IMR-90 (cell line): ENCODE data around the gene SRRM1. TPM values are rescaled to one million over a fixed set of nuclear protein-coding genes. Genes with fewer than 3 reads are reported as not detected.

ENCODE experiments used
- ATAC-seq: fragments of 200-7000 bp; cut with Tn5 transposase; 2 replicates; pipeline ENCODE4 v1.9.1; 2020; ENCODE audit warnings: low read depth, mild to moderate bottlenecking, moderate library complexity
- BruUV-seq: library from RNA; stranded (reverse); fragments of 400-500 nt; replicated peaks from 2 replicates; lab custom pipeline; 2021; lab: Mats Ljungman, UMichigan
- CTCF ChIA-PET: fragments of 300-600 bp; formaldehyde crosslinking; extraction: SDS; loops from one replicate; lab custom pipeline; 2021; ENCODE audit warnings: antibody characterized with exemption; lab: Yijun Ruan, JAX
- POLR2A ChIA-PET: fragments of 300-600 bp; sonication (Branson Sonifier 250); formaldehyde crosslinking; loops from one replicate; lab custom pipeline; 2022; ENCODE audit warnings: antibody characterized with exemption; ENCODE audit not compliant: unreplicated experiment; lab: Charles Lee
- DNase-seq: peaks from one replicate; pipeline ENCODE4 v3.0.0; 2013
- H2AFZ ChIP-seq: replicated peaks from 2 replicates; pipeline ENCODE3; 2013; ENCODE audit warnings: low read length, mild to moderate bottlenecking; ENCODE audit not compliant: poor library complexity
- H2AK5ac ChIP-seq: 2 replicates; pipeline ENCODE4 v1.6.1; 2013; ENCODE audit warnings: low read depth, low read length, inconsistent platforms
- H2AK9ac ChIP-seq: replicated peaks from 2 replicates; pipeline ENCODE3; 2013; ENCODE audit warnings: mild to moderate bottlenecking, low read depth, low read length, moderate library complexity; ENCODE audit not compliant: poor library complexity
- H2BK120ac ChIP-seq: 2 replicates; pipeline ENCODE4 v1.6.1; 2013; ENCODE audit warnings: low read depth, low read length, inconsistent platforms
- H2BK15ac ChIP-seq: 3 replicates; pipeline ENCODE4 v1.6.1; 2013; ENCODE audit warnings: low read depth, low read length, inconsistent platforms
- H2BK20ac ChIP-seq: 2 replicates; pipeline ENCODE4 v1.6.1; 2013; ENCODE audit warnings: low read depth, mild to moderate bottlenecking, inconsistent platforms, low read length, moderate library complexity
- H2BK5ac ChIP-seq: 2 replicates; pipeline ENCODE4 v1.6.1; 2013; ENCODE audit warnings: mild to moderate bottlenecking, low read depth, low read length, inconsistent platforms; ENCODE audit not compliant: poor library complexity, severe bottlenecking
- H3K14ac ChIP-seq: replicated peaks from 2 replicates; pipeline ENCODE4 v1.6.1; 2013; ENCODE audit warnings: low read depth, low read length, inconsistent platforms
- H3K18ac ChIP-seq: 2 replicates; pipeline ENCODE4 v1.6.1; 2013; ENCODE audit warnings: low read depth, low read length, control low read depth
- H3K23ac ChIP-seq: 2 replicates; pipeline ENCODE4 v1.6.1; 2013; ENCODE audit warnings: low read depth, low read length, inconsistent platforms
- H3K27ac ChIP-seq: 2 replicates; pipeline ENCODE4 v1.5.1; 2013; ENCODE audit warnings: mild to moderate bottlenecking, control low read depth, low read length; ENCODE audit not compliant: insufficient read depth
- H3K27me3 ChIP-seq: 2 replicates; pipeline ENCODE4 v1.6.1; 2013; ENCODE audit warnings: low read length; ENCODE audit not compliant: control insufficient read depth, insufficient read depth
- H3K36me3 ChIP-seq: 2 replicates; pipeline ENCODE4 v1.6.1; 2013; ENCODE audit warnings: low read length, mixed read lengths; ENCODE audit not compliant: control insufficient read depth, insufficient read depth
- H3K4ac ChIP-seq: 2 replicates; pipeline ENCODE4 v1.6.1; 2013; ENCODE audit warnings: low read depth, low read length, inconsistent platforms
- H3K4me1 ChIP-seq: 2 replicates; pipeline ENCODE4 v1.6.1; 2013; ENCODE audit warnings: low read length, mixed read lengths; ENCODE audit not compliant: control insufficient read depth, insufficient read depth
- H3K4me2 ChIP-seq: 2 replicates; pipeline ENCODE4 v1.6.1; 2013; ENCODE audit warnings: low read depth, mild to moderate bottlenecking, control low read depth, low read length, moderate library complexity
- H3K4me3 ChIP-seq: 2 replicates; pipeline ENCODE4 v1.5.1; 2013; ENCODE audit warnings: low read depth, mild to moderate bottlenecking, control low read depth, low read length, moderate library complexity; ENCODE audit not compliant: insufficient read depth
- H3K56ac ChIP-seq: 2 replicates; pipeline ENCODE4 v1.6.1; 2013; ENCODE audit warnings: low read length, inconsistent platforms; ENCODE audit not compliant: insufficient read depth; ENCODE audit errors: extremely low read depth
- H3K79me1 ChIP-seq, 2 experiments: 2 replicates each; pipeline ENCODE4 v1.6.1; 2013; ENCODE audit warnings: low read length in 2 of 2, inconsistent platforms in 1 of 2, low read depth in 1 of 2
- H3K9ac ChIP-seq: 2 replicates; pipeline ENCODE4 v1.6.1; 2013; ENCODE audit warnings: low read depth, low read length, control low read depth
- H3K9me1 ChIP-seq: 2 replicates; pipeline ENCODE4 v1.6.1; 2013; ENCODE audit warnings: low read length, inconsistent platforms; ENCODE audit not compliant: insufficient read depth
- H3K9me3 ChIP-seq: 2 replicates; pipeline ENCODE4 v1.6.1; 2013; ENCODE audit warnings: low read length; ENCODE audit not compliant: control insufficient read depth, insufficient read depth
- H4K20me1 ChIP-seq: 2 replicates; pipeline ENCODE4 v1.6.1; 2013; ENCODE audit warnings: low read length, inconsistent platforms; ENCODE audit not compliant: insufficient read depth
- H4K5ac ChIP-seq: 2 replicates; pipeline ENCODE4 v1.6.1; 2013; ENCODE audit warnings: mild to moderate bottlenecking, low read depth, low read length, control low read depth
- H4K8ac ChIP-seq, 2 experiments: 2 replicates each; pipeline ENCODE4 v1.6.1; 2013; ENCODE audit warnings: low read depth in 2 of 2, low read length in 2 of 2, control low read depth in 1 of 2, inconsistent platforms in 1 of 2
- H4K91ac ChIP-seq: 2 replicates; pipeline ENCODE4 v1.6.1; 2013; ENCODE audit warnings: low read depth, low read length, inconsistent platforms; ENCODE audit not compliant: insufficient read depth
- CTCF ChIP-seq: conservative IDR thresholded peaks from 2 replicates; pipeline ENCODE4 v1.5.1; 2012; ENCODE audit warnings: mild to moderate bottlenecking, low read depth, low read length, improper control_type of control experiment
- FOS ChIP-seq: fragments of 150-350 bp; IDR thresholded peaks from 2 replicates; pipeline ENCODE4 v1.6.1; 2016; ENCODE audit warnings: low read depth, low read length
- RAD21 ChIP-seq: IDR thresholded peaks from 2 replicates; pipeline ENCODE4 v1.6.1; 2012; ENCODE audit warnings: low read length, improper control_type of control experiment
- RFX5 ChIP-seq: IDR thresholded peaks from 2 replicates; pipeline ENCODE4 v1.8.0; 2012; ENCODE audit warnings: low read depth, mild to moderate bottlenecking, low read length, moderate library complexity
- WGBS, 2 experiments: methylation state at CpG; one replicate each; pipeline versions ENCODE4 v1.1.5 to v1.1.7; 2013; ENCODE audit warnings: missing lambda C conversion rate in 2 of 2; ENCODE audit not compliant: insufficient read length in 1 of 2; ENCODE audit errors: extremely low coverage in 2 of 2; 5-methylcytosine and 5-hydroxymethylcytosine counted together
- dilution Hi-C: fragments of 300-500 bp; cut with HindIII; formaldehyde crosslinking; loops from one replicate; pipeline ENCODE4 v1.14.3; 2018; ENCODE audit warnings: low sequenced_read_pairs; ENCODE audit not compliant: unreplicated experiment
- in situ Hi-C: fragments of 300-500 bp; cut with MboI; formaldehyde crosslinking; loops from 3 replicates; pipeline ENCODE4 v1.14.3; 2019; ENCODE audit warnings: low sequenced_read_pairs, inconsistent platforms, mixed read lengths
- intact Hi-C: fragments of 100-400 bp; cut with micrococcal nuclease; formaldehyde crosslinking; loops from 2 replicates; pipeline ENCODE4 v1.10.0; 2022
- polyA plus RNA-seq, 3 experiments: library from polyadenylated mRNA; depleted of rRNA; stranded (reverse); fragments of >200 nt; gene quantifications; 2 replicates each; pipeline ENCODE4 v1.2.3, GENCODE V29; 2012; ENCODE audit warnings: low replicate concordance in 1 of 3
- total RNA-seq: library from RNA; depleted of rRNA; stranded (reverse); fragments of >200 nt; gene quantifications from 2 replicates; pipeline ENCODE4 v1.2.3, GENCODE V29; 2012

SRRM1 gene
- total and polyA plus RNA-seq, 2 of the 4 experiments (the other 2 are of a cell fraction): 13.6 to 94.1 TPM

GRCh38 chr1:24632832-24633175, 10.3 kb upstream of the SRRM1 start:
- Histone ChIP-seq H4K20me1 (no peaks in the 10 kb centered on the region), H3K36me3 (no peaks in the 10 kb centered on the region), H3K14ac (no peak overlapping the region), H3K27me3 (peaks cover 18% of the 10 kb centered on the region), H3K4me3 (no peak overlapping the region), H2AK9ac (no peak overlapping the region), H3K4ac (no peak overlapping the region), H3K79me1 (no peaks in the 10 kb centered on the region), H3K23ac (no peak overlapping the region), H3K56ac (no peak overlapping the region), H2AK5ac (no peak overlapping the region), H3K27ac (no peak overlapping the region), H3K4me2 (no peak overlapping the region), H2BK20ac (no peak overlapping the region), H2BK120ac (no peak overlapping the region), H3K9me3 (no peaks in the 10 kb centered on the region), H2BK15ac (no peak overlapping the region), H3K9ac (no peak overlapping the region), H3K9me1 (no peaks in the 10 kb centered on the region), H3K18ac (no peak overlapping the region), H4K5ac (no peak overlapping the region), H2BK5ac (no peak overlapping the region), H3K4me1 (no peaks in the 10 kb centered on the region), H2AFZ (no peak overlapping the region), H4K91ac (no peak overlapping the region), H4K8ac (no peak overlapping the region)
- ChIA-PET CTCF (interaction anchor here (0.6 kb wide), 1 partner anchor 40 kb away, joined by 3 read pairs; no protein-coding TSS in a partner anchor), POLR2A (no interaction called here)
- in situ Hi-C loops: loop anchor here (5.0 to 10.0 kb wide), 2 partner anchors 238 to 441 kb away; no protein-coding TSS in a partner anchor
- WGBS, 2 experiments: no CpG with 5 or more reads among the region's 1 CpG
- no peak for ATAC-seq
- no peak for TF ChIP-seq CTCF
- TF ChIP-seq RAD21: no peak
- TF ChIP-seq RFX5: no peak
- TF ChIP-seq FOS: no peak
- intact Hi-C loops: no loop called here
- dilution Hi-C loops: no loop called here
- BruUV-seq: no TSS peak
- DNase-seq: no peak
